ENCODE measurements around the gene CKM.
"Not testable (repeated sequence)": the region's sequence is repeated elsewhere in the genome, so short reads cannot be mapped to it uniquely, and the experiment has no call there.

Gene CKM

DNA sequence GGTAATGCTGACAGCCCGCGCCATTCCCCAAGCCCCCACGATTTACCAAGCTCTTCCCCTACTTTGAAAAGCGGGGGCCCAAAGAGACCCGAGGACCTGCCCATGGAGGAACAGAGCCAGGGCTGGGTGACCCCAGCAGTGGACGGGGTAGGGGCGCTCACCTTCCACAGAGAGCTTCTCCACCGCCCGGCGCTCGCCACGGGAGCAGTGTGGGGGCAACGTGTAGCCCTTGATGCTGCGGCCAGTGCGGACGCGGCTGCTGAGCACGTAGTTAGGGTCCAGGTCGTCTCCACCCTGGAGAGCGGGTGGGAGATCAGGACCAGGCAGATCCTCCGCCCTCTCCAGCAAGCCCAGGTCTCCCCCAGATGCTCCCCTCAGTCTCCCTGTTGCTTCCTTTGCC is 7.4 kb downstream of the CKM start:
- no peaks in the 10 kb centered on the region for H3K36me3 ChIP-seq (ENCODE audit: control insufficient read depth, insufficient read depth, low read length)
- H3K9ac ChIP-seq (ENCODE audit: low read length) = no peak overlapping the region
- H3K27me3 ChIP-seq (ENCODE audit: control insufficient read depth, insufficient read depth, low read length) = peaks cover 36% of the 10 kb centered on the region
- H3K4me1 ChIP-seq (ENCODE audit: control insufficient read depth, insufficient read depth, low read length) = no peaks in the 10 kb centered on the region
- H3K4me3 ChIP-seq (ENCODE audit: low read depth, low read length) = no peak overlapping the region
- no peak overlapping the region for H3K27ac ChIP-seq (ENCODE audit: low read depth, low read length)
- no peaks in the 10 kb centered on the region for H3K9me3 ChIP-seq (ENCODE audit: control insufficient read depth, insufficient read depth, low read depth, low read length)

DNA sequence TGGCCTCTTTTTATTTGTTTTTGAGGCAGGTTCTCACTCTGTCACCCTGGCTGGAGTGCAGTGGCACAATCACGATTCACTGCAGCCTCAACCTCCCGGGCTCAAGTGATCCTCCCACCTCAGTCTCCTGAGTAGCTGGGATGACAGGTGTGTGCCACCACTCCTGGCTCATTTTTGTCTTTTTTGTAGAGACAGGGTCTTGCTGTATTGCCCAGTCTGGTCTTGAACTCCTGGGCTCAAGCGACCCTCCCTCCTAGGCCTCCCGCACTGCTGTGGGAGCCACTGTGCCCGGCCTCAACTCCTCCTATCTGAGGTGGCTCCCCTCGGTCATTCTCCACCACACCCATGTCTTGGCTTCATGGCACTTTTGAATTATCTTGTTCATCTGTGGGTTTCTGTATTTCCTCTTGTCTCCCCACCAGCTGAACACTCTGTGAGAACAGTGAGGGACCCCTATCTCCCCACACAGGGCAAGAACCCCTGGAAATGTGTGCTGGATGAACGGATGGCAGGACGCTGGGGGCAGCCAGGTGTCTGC is 7.9 kb downstream of the CKM start:
- Histone ChIP-seq H3K9me3 (ENCODE audit: control insufficient read depth, insufficient read depth, low read depth, low read length) (no peaks in the 10 kb centered on the region), H3K36me3 (ENCODE audit: control insufficient read depth, insufficient read depth, low read length) (no peaks in the 10 kb centered on the region), H3K27me3 (ENCODE audit: control insufficient read depth, insufficient read depth, low read length) (peaks cover 36% of the 10 kb centered on the region), H3K4me3 (ENCODE audit: low read depth, low read length) (no peak overlapping the region), H3K9ac (ENCODE audit: low read length) (no peak overlapping the region), H3K4me1 (ENCODE audit: control insufficient read depth, insufficient read depth, low read length) (no peaks in the 10 kb centered on the region), H3K27ac (ENCODE audit: low read depth, low read length) (no peak overlapping the region)

DNA sequence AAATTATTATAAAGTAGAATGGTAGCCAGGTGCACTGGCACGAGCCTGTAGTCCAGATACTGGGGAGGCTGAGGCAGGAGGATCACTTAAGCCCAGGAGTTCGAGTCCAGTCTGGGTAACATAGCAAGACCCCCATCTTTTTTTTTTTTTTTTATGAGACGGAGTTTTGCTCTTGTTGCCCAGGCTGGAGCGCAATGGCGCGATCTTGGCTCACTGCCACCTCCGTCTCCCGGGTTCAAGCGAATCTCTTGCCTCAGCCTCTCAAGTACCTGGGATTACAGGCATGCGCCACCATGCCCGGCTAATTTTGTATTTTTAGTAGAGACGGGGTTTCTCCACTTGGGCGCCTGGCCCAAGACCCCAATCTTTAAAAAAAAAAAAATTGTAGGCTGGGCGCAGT is 10.4 kb downstream of the CKM start:
- peaks cover 34% of the 10 kb centered on the region for H3K27me3 ChIP-seq (ENCODE audit: control insufficient read depth, insufficient read depth, low read length)
- not testable (repeated sequence) for H3K9ac ChIP-seq (ENCODE audit: low read length); H3K36me3 ChIP-seq (ENCODE audit: control insufficient read depth, insufficient read depth, low read length); H3K27ac ChIP-seq (ENCODE audit: low read depth, low read length); H3K4me3 ChIP-seq (ENCODE audit: low read depth, low read length); H3K9me3 ChIP-seq (ENCODE audit: control insufficient read depth, insufficient read depth, low read depth, low read length); H3K4me1 ChIP-seq (ENCODE audit: control insufficient read depth, insufficient read depth, low read length)

DNA sequence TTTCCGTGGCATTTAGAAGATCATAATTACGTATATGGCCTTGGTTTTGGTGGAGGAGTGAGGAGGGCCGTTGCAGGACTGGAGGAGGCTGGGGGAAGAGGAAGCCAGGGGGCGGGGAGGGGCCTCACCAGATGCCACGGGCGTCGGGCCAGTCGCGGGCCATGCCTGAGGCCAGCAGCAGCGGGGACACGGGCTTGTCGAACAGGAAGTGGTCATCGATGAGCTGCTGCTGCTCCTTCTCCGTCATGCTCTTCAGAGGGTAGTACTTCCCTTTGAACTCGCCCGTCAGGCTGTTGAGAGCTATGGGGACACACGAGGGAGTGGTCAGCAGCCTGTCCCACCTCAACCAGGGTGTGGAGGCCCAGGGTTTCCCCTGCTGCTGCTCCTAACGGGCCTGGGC is 11.1 kb downstream of the CKM start:
- no peak overlapping the region for H3K4me3 ChIP-seq (ENCODE audit: low read depth, low read length)
- H3K4me1 ChIP-seq (ENCODE audit: control insufficient read depth, insufficient read depth, low read length) = 0 out of 2 replicates have a peak, but pooled peaks cover 2% of the 10 kb centered on the region
- H3K27ac ChIP-seq (ENCODE audit: low read depth, low read length) = no peak overlapping the region
- peaks cover 37% of the 10 kb centered on the region for H3K27me3 ChIP-seq (ENCODE audit: control insufficient read depth, insufficient read depth, low read length)
- H3K9me3 ChIP-seq (ENCODE audit: control insufficient read depth, insufficient read depth, low read depth, low read length) = no peaks in the 10 kb centered on the region
- H3K36me3 ChIP-seq (ENCODE audit: control insufficient read depth, insufficient read depth, low read length) = no peaks in the 10 kb centered on the region
- H3K9ac ChIP-seq (ENCODE audit: low read length) = no peak overlapping the region

DNA sequence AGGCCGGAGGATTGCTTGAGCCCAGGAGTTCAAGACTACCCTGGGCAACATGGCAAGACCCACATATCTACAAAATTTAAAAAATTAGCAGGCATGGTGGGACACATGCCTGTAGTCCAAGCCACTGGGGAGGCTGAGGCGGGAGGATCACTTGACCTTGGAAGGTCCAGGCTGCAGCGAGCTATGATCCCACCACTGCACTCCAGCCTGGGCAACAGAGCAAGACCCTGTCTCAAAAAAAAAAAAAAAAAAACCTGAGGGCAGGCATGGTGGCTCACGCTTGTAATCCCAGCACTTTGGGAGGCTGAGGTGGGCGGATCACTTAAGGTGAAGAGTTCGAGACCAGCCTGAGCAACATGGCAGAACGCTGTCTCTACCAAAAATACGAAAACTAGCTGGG is 13.4 kb downstream of the CKM start:
- H3K9ac ChIP-seq (ENCODE audit: low read length); H3K4me3 ChIP-seq (ENCODE audit: low read depth, low read length); H3K36me3 ChIP-seq (ENCODE audit: control insufficient read depth, insufficient read depth, low read length); H3K4me1 ChIP-seq (ENCODE audit: control insufficient read depth, insufficient read depth, low read length); H3K9me3 ChIP-seq (ENCODE audit: control insufficient read depth, insufficient read depth, low read depth, low read length); H3K27ac ChIP-seq (ENCODE audit: low read depth, low read length): not testable (repeated sequence)
- peaks cover 37% of the 10 kb centered on the region for H3K27me3 ChIP-seq (ENCODE audit: control insufficient read depth, insufficient read depth, low read length)

DNA sequence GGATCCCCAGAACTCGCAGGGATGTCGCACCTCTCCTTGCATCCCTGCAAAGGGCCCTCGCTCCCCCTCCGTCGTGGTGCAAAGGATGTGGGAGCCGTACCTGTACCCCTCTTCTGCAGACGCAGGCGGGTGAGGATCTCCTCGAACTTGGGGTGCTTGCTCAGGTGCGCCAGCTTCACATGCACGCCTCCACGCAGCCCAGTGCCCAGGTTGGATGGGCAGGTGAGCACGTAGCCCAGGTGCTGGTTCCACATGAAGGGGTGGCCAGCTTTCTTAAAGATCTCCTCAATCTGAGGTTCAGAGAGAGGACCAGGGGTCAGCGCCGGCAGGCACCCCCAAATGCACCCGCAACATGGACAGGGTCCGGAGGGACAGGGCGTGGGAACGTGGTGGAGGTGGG is 15.3 kb downstream of the CKM start:
- H3K9me3 ChIP-seq (ENCODE audit: control insufficient read depth, insufficient read depth, low read depth, low read length) = no peaks in the 10 kb centered on the region
- peaks cover 25% of the 10 kb centered on the region for H3K27me3 ChIP-seq (ENCODE audit: control insufficient read depth, insufficient read depth, low read length)
- H3K27ac ChIP-seq (ENCODE audit: low read depth, low read length) = no peak overlapping the region
- H3K4me3 ChIP-seq (ENCODE audit: low read depth, low read length) = no peak overlapping the region
- no peaks in the 10 kb centered on the region for H3K36me3 ChIP-seq (ENCODE audit: control insufficient read depth, insufficient read depth, low read length)
- H3K4me1 ChIP-seq (ENCODE audit: control insufficient read depth, insufficient read depth, low read length) = 0 out of 2 replicates have a peak, but pooled peaks cover 7% of the 10 kb centered on the region
- no peak overlapping the region for H3K9ac ChIP-seq (ENCODE audit: low read length)

DNA sequence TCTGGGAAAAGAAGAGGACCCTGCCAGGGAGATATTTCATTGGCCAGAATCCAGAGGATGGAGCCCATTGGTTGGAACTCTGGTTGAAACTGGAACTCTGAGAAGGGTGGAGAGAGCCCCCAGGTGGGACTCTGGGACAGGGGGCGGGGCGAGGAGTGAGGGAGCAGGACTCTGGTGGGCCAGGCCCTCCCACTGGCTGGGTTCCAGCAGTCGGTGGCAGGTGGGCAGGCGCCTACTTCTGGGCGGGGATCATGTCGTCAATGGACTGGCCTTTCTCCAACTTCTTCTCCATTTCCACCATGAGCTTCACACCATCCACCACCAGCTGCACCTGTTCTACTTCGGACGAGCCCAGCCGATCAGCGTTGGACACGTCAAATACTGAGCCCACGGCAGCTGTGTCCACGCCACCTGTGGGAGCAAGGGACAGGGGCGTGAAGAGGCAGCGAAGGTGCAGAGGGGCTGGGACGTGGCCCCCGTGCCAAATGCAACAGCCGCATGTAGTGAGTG is 16.1 kb downstream of the CKM start:
- no peak overlapping the region for H3K4me3 ChIP-seq (ENCODE audit: low read depth, low read length)
- no peak overlapping the region for H3K9ac ChIP-seq (ENCODE audit: low read length)
- no peaks in the 10 kb centered on the region for H3K9me3 ChIP-seq (ENCODE audit: control insufficient read depth, insufficient read depth, low read depth, low read length)
- H3K36me3 ChIP-seq (ENCODE audit: control insufficient read depth, insufficient read depth, low read length) = no peaks in the 10 kb centered on the region
- peaks cover 25% of the 10 kb centered on the region for H3K27me3 ChIP-seq (ENCODE audit: control insufficient read depth, insufficient read depth, low read length)
- H3K4me1 ChIP-seq (ENCODE audit: control insufficient read depth, insufficient read depth, low read length) = 0 out of 2 replicates have a peak, but pooled peaks cover 7% of the 10 kb centered on the region
- no peak overlapping the region for H3K27ac ChIP-seq (ENCODE audit: low read depth, low read length)

DNA sequence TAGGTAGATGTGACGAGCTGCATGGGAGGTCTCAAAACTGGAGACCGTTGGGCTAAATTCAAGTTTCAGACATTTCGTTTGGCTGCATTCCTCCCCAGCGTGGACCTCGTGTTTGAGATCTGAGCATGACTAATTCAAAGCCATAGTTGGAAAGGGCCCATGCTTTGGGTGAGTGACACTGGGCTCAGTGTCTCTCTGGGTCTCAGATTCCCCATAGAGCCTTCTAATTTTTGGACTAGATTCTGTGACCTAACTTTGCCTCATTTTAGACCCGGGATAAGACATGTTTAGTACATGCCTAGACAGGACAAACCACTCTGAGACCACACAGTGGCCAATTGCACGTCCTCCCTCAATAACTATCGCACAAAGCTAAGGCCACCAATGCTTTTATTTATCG is 16.6 kb downstream of the CKM start:
- no peaks in the 10 kb centered on the region for H3K36me3 ChIP-seq (ENCODE audit: control insufficient read depth, insufficient read depth, low read length)
- no peak overlapping the region for H3K27ac ChIP-seq (ENCODE audit: low read depth, low read length)
- H3K4me1 ChIP-seq (ENCODE audit: control insufficient read depth, insufficient read depth, low read length) = 0 out of 2 replicates have a peak, but pooled peaks cover 7% of the 10 kb centered on the region
- H3K9me3 ChIP-seq (ENCODE audit: control insufficient read depth, insufficient read depth, low read depth, low read length) = no peaks in the 10 kb centered on the region
- no peak overlapping the region for H3K9ac ChIP-seq (ENCODE audit: low read length)
- H3K4me3 ChIP-seq (ENCODE audit: low read depth, low read length) = no peak overlapping the region
- H3K27me3 ChIP-seq (ENCODE audit: control insufficient read depth, insufficient read depth, low read length) = peaks cover 25% of the 10 kb centered on the region

DNA sequence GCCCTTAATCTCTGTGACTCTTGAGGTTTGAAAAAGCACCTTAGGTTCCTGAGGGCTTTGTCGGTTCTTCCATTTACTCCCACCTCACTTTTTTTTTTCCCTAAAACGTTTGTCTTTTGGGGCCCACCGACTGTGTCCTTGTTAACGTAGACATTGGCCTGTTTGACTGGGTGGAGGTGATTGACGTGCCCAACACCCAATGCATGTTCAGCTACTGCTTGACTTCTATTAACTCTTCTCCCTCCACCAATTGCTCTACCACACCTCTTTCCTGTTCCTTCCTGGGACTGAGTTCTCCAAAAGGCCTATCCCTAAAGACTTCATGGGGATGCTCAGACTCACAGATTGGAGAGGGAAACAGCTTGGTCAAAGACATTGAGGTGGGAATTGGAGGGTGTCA is 17.3 kb downstream of the CKM start:
- H3K27me3 ChIP-seq (ENCODE audit: control insufficient read depth, insufficient read depth, low read length) = peaks cover 25% of the 10 kb centered on the region
- no peaks in the 10 kb centered on the region for H3K36me3 ChIP-seq (ENCODE audit: control insufficient read depth, insufficient read depth, low read length)
- H3K27ac ChIP-seq (ENCODE audit: low read depth, low read length) = no peak overlapping the region
- no peak overlapping the region for H3K4me3 ChIP-seq (ENCODE audit: low read depth, low read length)
- no peak overlapping the region for H3K9ac ChIP-seq (ENCODE audit: low read length)
- 0 out of 2 replicates have a peak, but pooled peaks cover 7% of the 10 kb centered on the region for H3K4me1 ChIP-seq (ENCODE audit: control insufficient read depth, insufficient read depth, low read length)
- no peaks in the 10 kb centered on the region for H3K9me3 ChIP-seq (ENCODE audit: control insufficient read depth, insufficient read depth, low read depth, low read length)

DNA sequence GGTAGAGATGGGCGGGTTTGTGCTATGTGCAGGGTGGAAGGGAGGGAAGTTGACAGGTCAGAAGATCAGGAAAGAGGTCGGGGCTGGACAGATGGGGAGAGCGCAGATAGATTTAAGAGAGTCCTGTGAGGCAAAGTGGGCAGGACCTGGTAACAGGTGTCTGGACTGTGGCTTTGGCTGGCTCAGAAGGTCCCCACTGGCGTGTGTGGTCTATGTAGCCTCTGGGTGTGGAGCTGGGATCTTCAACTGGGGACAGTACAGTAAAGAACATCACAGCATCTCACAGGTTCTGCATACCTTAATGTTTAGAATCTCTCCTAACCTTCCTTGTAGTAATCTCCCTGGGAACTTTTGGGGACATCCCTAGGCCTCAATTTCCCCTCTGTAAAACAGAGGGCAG is 17.7 kb downstream of the CKM start:
- Histone ChIP-seq H3K27me3 (ENCODE audit: control insufficient read depth, insufficient read depth, low read length) (peaks cover 25% of the 10 kb centered on the region), H3K9ac (ENCODE audit: low read length) (no peak overlapping the region), H3K9me3 (ENCODE audit: control insufficient read depth, insufficient read depth, low read depth, low read length) (no peaks in the 10 kb centered on the region), H3K4me3 (ENCODE audit: low read depth, low read length) (no peak overlapping the region), H3K4me1 (ENCODE audit: control insufficient read depth, insufficient read depth, low read length) (peaks cover 7% of the 10 kb centered on the region; the same call in 1 of the 2 replicates), H3K27ac (ENCODE audit: low read depth, low read length) (no peak overlapping the region), H3K36me3 (ENCODE audit: control insufficient read depth, insufficient read depth, low read length) (no peaks in the 10 kb centered on the region)

DNA sequence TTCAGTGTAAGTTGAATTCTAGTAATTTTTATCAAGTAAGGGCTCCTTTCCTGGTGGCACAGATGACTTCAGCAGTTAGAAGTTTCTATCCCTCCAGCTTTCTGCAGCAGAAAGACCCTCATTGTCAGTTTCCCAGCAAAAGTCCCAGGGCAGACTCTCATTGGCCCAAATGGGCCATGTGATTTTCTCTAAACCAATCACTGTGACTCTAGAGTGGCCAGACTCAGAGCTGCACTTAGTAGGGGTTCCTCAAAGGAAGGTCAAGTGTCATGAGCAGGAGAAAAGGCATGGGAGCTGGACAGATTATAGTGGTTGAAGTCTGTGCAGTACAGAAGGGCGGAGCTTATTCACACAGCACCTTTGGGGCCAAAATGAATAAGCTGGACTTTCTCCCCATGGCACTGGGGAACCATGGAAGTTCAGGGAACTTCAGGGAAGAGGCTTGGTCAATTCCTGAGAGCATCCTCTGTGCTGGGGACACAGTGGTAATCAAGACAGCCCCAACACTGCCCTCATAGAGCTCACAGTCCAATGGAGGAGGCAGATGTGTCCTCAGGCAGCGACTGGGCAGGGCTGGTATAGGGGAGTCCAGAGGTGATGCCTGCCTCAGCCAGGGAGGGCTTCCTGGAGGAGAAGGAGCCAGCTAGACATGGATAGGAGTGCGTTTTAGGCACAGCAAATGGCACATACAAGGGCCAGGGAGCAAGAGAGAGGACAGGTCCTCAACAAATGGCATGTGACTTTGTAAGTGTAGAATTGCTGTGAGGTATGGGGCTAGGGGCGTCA is 18.3 kb downstream of the CKM start:
- Histone ChIP-seq H3K36me3 (ENCODE audit: control insufficient read depth, insufficient read depth, low read length) (0 out of 2 replicates have a peak, but pooled peaks cover 5% of the 10 kb centered on the region), H3K27me3 (ENCODE audit: control insufficient read depth, insufficient read depth, low read length) (peaks cover 25% of the 10 kb centered on the region), H3K4me3 (ENCODE audit: low read depth, low read length) (no peak overlapping the region), H3K4me1 (ENCODE audit: control insufficient read depth, insufficient read depth, low read length) (peaks cover 7% of the 10 kb centered on the region; the same call in 1 of the 2 replicates), H3K9me3 (ENCODE audit: control insufficient read depth, insufficient read depth, low read depth, low read length) (no peaks in the 10 kb centered on the region), H3K9ac (ENCODE audit: low read length) (no peak overlapping the region), H3K27ac (ENCODE audit: low read depth, low read length) (no peak overlapping the region)

All from HUES6 (cell line).